Fibroblast of peridontal ligament (primary cell): ENCODE results near the gene LEO1.

ENCODE experiments used
- DNase-seq: peaks from one replicate; pipeline ENCODE4 v3.0.0-alpha.2; 2010; ENCODE audit errors: extremely low read depth

LEO1 gene

GRCh38 chr15:51971375-51972133 lies at the start of gene LEO1:
Gene LEO1 (minus strand): TSS chr15:51971778. CDS start chr15:51971745, 33 bp downstream.
- DNase-seq, result peak; percentile 97

GRCh38 chr15:52021128-52021671 lies 49.6 kb upstream of the LEO1 start:
- DNase-seq, result peak; percentile 95

DNA sequence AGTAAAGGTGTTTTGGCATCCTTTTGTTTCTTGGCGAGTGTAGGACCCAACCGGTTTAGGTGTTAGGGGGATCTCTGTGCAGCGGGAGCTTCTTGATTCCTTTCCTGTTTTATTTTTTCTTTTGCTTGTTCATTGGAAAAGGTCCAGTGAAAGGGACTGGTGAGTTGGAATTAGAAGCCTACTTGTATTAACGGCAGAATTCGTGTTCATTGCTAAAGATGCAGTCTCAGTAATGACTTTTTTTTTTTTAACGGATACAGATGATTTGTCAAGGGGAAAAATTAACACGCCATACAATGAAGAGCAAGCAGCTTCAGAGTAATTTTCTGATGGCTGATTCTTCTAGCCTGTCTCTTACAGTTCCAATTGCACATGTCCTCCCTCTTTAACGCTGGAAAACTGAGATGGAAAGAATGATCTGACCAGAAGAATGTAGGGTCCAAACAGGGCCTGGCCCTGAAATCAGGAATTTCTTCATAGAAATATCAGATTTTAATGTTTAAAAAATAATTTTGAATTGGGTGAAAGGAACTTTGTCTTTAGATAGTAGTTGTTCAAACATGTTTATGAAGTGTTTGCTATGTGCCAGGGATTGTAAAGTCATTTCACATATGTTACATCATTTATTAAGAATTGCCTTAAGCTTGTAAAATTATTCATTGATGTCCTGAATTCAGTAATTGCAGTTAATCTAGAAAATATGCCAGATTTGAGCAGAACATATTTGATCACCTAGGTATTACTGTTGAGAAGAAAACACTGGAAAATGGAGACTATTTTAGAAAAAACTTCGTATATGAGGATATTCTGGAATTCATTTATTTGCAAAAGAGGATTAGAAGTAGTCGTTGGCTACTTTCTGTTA lies 48.9 kb upstream of the LEO1 start:
- DNase-seq, result peak; percentile 60

- DNase-seq, result peak; percentile 92
These were observed 48.0 kb upstream of the LEO1 start for GRCh38 chr15:52019394-52020220.

DNA sequence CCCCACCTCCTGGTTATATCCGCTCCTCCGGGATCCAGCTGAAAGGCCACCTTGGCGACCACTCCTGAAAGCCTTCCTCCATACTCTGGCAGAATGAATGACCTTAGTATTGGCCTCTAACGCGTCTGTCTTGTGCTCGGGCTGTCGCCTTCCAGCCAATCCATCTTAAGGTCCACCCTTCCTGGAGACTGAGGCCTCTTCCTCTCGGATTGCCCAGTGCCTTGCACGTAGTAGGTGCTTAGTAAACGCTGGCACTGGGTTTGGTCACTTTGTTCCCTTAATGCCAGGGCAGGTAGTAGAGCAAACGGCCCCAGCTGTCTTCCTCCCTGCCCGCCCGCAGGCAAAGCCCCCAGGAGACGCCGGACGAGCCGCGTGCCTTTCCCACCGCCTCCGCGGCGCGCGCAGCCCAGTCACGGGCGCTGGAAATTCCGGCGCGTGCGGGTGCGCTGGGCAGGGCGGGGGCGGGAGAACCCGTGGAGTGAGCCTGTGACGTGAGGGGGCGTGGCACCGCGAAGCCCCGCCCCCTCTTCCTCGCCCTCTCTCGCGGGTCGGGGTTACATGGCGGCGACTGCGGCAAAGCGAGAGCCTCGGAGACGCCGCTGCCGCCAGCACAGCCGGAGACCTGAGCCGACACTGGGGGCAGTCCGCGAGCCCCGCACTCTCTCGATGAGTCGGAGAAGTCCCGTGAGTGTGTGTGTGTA lies 47.3 kb upstream of the LEO1 start, which contains the start of gene MAPK6:
Gene MAPK6 (plus strand): TSS at position 527 of the 701 bp plus-strand sequence. CDS start 27,242 bp downstream, outside the sequence.
- DNase-seq, result peak; percentile 89

- DNase-seq, result peak; percentile 67
These were observed 46.7 kb upstream of the LEO1 start for GRCh38 chr15:52018244-52018643.

DNA sequence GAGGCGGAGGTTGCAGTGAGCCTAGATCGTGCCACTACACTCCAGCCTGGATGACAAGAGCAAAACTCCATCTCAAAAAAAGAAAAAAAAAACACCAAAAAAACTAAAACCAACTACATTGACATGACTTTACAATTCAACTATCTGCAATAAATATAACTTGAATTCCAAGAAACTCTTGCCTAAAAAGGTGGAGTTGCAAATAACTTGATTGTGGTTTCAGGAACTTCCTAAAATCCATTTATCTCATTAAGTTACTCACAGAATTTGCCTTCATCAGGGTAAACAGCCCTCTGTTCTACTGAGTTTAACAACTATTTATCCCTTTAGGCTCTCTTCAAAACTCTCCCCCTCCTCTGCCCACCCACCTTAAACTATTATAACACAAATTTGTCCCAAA lies 44.7 kb upstream of the LEO1 start:
- no peak for DNase-seq

DNA sequence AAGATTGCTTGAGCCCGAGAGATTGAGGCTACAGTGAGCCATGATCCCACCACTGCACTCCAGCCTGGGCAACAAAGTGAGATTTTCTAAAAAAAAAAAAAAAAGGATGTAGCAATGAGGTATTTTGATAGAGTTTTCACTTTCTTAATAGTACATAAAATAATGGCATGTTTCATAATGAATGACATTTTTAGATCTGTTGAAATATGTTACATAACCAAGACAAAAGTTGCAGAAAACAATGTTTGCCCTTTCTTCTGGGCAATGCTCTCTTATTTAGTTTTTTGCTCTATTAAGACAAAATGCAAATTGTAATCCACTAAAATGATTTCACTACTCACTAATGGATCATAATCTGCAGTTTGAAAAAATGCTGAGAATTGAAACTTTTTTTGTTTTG lies 43.0 kb upstream of the LEO1 start:
- DNase-seq, result no peak

DNA sequence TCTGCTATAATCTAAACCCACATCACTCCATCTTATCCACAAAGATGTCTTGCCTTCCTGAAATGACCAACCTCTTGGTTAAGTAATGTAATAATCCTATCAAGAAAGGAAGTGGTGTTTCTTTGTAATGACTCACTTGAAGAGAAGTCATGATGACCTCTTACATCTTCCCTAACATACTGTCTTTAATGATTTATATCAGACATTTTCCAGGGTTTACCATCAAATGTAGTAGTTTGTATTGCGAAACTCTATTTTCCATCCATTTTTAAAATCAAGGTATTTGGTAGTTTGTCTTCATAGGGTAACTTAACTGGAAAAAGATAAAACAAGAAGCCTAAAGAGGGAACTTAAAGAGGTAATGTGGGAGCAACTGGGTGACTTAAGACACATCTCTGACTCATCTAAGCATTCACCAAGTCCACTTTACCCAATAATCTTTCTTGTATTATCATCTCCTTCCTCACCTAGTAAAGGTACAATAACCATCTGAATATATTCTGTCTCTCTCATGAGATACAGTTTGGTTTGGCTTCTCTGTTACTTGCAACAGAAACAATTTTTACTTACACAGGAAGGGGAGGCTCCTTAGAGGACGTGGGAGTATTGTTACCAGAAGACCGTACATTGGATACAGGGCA lies 41.7 kb upstream of the LEO1 start:
- DNase-seq, result no peak

DNA sequence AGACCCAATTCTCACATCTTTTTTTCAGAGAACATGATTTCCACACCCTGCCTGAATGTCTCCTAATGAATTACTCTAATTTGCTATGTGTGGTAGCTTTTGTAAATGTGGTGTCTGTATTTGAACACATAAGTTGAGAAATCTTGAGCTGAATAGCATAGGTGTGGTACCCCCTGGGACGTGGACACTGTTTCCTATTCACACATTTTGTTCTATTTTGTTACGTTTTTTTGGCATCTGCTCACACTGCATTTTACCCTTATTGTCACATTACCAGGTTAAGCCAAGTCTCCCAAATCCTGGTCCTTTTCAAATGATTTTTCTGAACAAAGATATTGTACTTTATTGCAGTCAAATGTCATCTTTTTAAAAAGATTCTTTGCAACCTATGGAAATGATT lies 40.6 kb upstream of the LEO1 start:
- no peak for DNase-seq

GRCh38 chr15:52011711-52012144 lies 40.1 kb upstream of the LEO1 start:
- DNase-seq, result peak; percentile 43

DNA sequence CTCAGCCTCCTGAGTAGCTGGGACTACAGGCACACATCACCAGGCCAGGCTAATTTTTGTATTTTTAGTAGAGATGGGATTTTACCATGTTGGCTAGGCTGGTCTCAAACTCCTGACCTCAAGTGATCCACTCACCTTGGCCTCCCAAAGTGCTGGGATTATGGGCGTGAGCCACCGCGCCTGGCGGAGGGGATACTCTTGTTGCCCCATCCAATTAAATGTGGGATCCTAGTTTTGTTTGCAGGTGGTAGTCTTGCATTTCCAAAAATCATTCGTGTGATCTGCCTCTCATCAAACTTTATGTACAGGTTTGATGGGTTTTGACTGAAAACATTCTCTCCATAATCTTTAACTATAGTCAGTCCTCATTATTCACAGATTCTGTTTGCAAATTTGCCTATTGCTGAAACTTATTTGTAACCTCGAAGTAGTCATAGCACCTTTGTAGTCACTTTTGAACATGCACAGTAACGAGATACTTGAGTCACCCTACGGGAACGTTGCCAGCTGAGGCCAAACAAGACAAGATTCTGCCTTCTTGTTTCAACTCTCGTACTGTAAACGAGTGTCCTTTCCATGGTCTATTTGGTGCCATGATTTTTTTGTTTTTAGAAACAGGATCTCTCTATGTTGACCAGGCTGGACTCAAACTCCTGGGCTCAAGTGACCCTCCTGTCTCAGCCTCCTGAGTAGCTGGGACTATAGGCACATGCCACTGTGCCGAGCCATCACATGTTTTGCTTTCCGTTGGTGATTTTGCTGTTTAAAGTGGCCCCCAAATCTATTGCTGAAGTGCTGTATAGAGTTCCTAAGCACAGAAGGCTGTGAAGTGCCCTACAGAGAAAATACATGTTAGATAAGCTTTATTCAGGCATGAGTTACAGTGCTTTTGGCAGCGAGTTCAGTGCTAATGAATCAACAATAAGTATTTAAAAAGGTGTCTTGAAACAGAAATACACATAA lies 39.3 kb upstream of the LEO1 start:
- DNase-seq, result peak; percentile 67

GRCh38 chr15:52008698-52009434 lies 37.3 kb upstream of the LEO1 start:
- DNase-seq, result no peak

DNA sequence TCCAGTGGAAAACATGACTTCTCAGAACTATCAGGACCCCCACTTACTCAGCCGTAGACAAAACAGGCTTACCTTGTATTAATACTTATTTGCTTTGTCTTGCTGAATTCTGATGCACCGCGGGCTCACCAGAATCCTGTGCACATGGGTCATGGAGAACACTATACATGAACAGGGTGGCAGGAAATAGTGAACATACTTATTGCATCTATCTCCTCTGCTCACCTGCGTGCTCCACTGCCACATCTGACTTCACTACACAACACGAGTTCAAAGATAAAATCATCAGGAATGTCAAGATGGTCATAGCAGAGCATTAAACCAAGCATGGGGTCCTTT lies 36.8 kb upstream of the LEO1 start:
- DNase-seq, result no peak

GRCh38 chr15:52006702-52007340 lies 35.2 kb upstream of the LEO1 start:
- DNase-seq, result no peak

- DNase-seq, result peak; percentile 52
These were observed 34.4 kb upstream of the LEO1 start for GRCh38 chr15:52005748-52006701.

GRCh38 chr15:52004806-52005205 lies 33.2 kb upstream of the LEO1 start:
- no peak for DNase-seq
